Prostate gland (tissue), 2 donors: ENCODE data around the gene WDR12. TPM values are rescaled to one million over a fixed set of nuclear protein-coding genes. Genes with fewer than 3 reads are reported as not detected.

Experiments used
- DNase-seq: peaks from one replicate; pipeline ENCODE4 v3.0.0-alpha.2; 2019; ENCODE audit warnings: low spot score
- H3K27ac ChIP-seq, 2 donors: fragments of 200-600 bp; sonication (generic); 2 replicates each; pipeline ENCODE4 v1.5.1; 2017 to 2019
- H3K27me3 ChIP-seq: fragments of 200-600 bp; sonication (generic); replicated peaks from 2 replicates; pipeline ENCODE4 v1.5.1; 2019; ENCODE audit not compliant: insufficient read depth
- H3K36me3 ChIP-seq, 2 donors: fragments of 200-600 bp; sonication (generic); 1 replicate in 1 of 2; 2 replicates in 1 of 2; pipeline versions ENCODE4 v1.5.1 to v1.8.1; 2017 to 2019
- H3K4me1 ChIP-seq: fragments of 200-600 bp; sonication (generic); replicated peaks from 2 replicates; pipeline ENCODE4 v1.5.1; 2019
- H3K4me3 ChIP-seq, 2 donors: fragments of 200-600 bp; sonication (generic); 2 replicates each; pipeline ENCODE4 v1.5.1; 2017 to 2019
- H3K9me3 ChIP-seq: fragments of 200-600 bp; sonication (generic); 2 replicates; pipeline ENCODE4 v1.5.1; 2017
- POLR2A ChIP-seq: fragments of 450-650 bp; IDR thresholded peaks from one replicate; pipeline ENCODE4 v1.6.1; 2016; ENCODE audit warnings: antibody characterized with exemption, mild to moderate bottlenecking
- POLR2AphosphoS5 ChIP-seq: sonication (generic); formaldehyde crosslinking; IDR thresholded peaks from one replicate; pipeline ENCODE4 v1.6.1; 2017; ENCODE audit warnings: antibody characterized with exemption
- WGBS: methylation state at CpG from one replicate; pipeline ENCODE4 v1.1.5; 2018; 5-methylcytosine and 5-hydroxymethylcytosine counted together
- intact Hi-C: fragments of 100-400 bp; cut with DNase I; formaldehyde crosslinking; loops from one replicate; pipeline ENCODE4 v1.14.2; 2022
- total RNA-seq, 2 donors: library from RNA; depleted of rRNA; stranded (reverse); fragments of >200 nt; gene quantifications; one replicate each; pipeline ENCODE4 v1.1.0, GENCODE V29; 2016
- TF ChIP-seq, protein P1 (sequence below), 4 experiments: fragments of 200-600 bp in 2 of 4; fragments of 450-650 bp in 2 of 4; sonication (generic) in 2 of 4; IDR thresholded peaks; 1 replicate in 3 of 4; 2 replicates in 1 of 4; pipeline ENCODE4 v1.5.1; 2016 to 2019; ENCODE audit warnings: antibody characterized with exemption in 4 of 4, mild to moderate bottlenecking in 2 of 4, moderate library complexity in 2 of 4

The WDR12 gene
- total RNA-seq, 2 donors from 2014 or later = 8.9 to 10.5 TPM

DNA sequence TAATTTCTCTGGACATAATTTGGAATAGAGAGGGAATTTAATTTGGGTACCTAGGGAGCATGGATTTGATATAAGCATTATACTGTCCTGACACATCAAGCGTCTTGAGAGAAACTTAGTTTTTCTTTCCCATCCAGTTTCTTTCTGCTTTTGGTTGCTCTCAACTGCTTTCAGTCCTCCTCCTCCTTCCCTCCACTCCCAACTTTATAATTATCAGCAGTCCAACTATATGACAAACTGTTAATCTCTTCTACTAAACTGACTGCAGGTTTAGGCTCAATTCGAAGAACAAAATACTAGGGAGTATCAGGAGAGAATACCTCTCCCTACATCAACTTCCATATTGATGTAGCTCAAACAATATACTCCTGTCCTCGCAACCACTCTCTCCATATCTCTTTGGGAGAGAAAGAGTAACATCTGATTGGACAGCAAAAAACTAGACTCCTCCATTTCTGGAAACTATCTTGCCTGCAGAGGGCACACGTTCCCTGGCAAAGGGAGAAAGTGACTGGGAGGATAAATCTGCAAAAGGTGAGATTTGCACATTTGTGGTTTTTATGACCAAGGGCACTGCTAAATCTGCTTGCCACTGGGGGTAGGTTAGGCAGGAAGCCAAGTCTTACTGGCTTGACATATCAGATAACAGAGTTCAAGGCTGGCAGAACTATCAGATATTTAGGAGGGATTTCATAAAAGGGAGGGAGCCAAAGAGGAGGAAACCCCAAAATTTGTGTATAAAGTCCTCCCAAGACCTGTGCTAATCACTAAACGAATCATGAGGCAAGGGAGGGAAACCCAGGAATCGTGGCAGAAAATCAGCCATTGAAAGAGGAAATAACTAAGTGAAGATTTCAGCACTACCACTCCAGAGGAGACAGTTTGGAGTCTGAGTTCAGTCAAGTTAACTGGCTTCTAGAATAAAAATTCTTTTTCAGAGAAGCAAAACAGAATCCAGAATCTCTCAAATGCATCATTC lies 79.9 kb downstream of the WDR12 start:
- intact Hi-C loops = no loop called here
- peak; percentile 12 for DNase-seq
- Histone ChIP-seq H3K4me3 (no peak overlapping the region), H3K9me3 (no peaks in the 10 kb centered on the region), H3K4me1 (no peaks in the 10 kb centered on the region), H3K27ac (no peak overlapping the region), H3K36me3 (no peaks in the 10 kb centered on the region), H3K27me3 (no peaks in the 10 kb centered on the region)
- TF ChIP-seq, protein P1, sequence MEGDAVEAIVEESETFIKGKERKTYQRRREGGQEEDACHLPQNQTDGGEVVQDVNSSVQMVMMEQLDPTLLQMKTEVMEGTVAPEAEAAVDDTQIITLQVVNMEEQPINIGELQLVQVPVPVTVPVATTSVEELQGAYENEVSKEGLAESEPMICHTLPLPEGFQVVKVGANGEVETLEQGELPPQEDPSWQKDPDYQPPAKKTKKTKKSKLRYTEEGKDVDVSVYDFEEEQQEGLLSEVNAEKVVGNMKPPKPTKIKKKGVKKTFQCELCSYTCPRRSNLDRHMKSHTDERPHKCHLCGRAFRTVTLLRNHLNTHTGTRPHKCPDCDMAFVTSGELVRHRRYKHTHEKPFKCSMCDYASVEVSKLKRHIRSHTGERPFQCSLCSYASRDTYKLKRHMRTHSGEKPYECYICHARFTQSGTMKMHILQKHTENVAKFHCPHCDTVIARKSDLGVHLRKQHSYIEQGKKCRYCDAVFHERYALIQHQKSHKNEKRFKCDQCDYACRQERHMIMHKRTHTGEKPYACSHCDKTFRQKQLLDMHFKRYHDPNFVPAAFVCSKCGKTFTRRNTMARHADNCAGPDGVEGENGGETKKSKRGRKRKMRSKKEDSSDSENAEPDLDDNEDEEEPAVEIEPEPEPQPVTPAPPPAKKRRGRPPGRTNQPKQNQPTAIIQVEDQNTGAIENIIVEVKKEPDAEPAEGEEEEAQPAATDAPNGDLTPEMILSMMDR (IDR thresholded peaks at IDR 0.05) = peak in 1 of 4 experiments; percentile 29
- TF ChIP-seq POLR2AphosphoS5 (peak; percentile 26), POLR2A (no peak)
- 35% methylated on average over 6 of the region's 6 CpGs for WGBS

- no peaks in the 10 kb centered on the region for H3K9me3 ChIP-seq
- TF ChIP-seq, protein P1 (IDR thresholded peaks at IDR 0.05) = no peak
- TF ChIP-seq POLR2AphosphoS5 (no peak), POLR2A (no peak)
- no peaks in the 10 kb centered on the region for H3K36me3 ChIP-seq
- H3K4me3 ChIP-seq = no peak overlapping the region
- WGBS = 96% methylated on average over 1 of the region's 1 CpG
- no peak for DNase-seq
- no peak overlapping the region for H3K27ac ChIP-seq
- H3K4me1 ChIP-seq = no peaks in the 10 kb centered on the region
- H3K27me3 ChIP-seq = no peaks in the 10 kb centered on the region
- intact Hi-C loops = no loop called here
These were observed 86.6 kb downstream of the WDR12 start for GRCh38 chr2:202824901-202825300.

Other genes with a start within 250 kb of the WDR12 start
- gene ICA1L, start 39.9 kb downstream of the WDR12 start, total RNA-seq = 10 to 100 TPM in 1 of 2 donors, 1 to 10 TPM in 1; 8.9 to 15.8 TPM
- 10 to 100 TPM; 14.3 to 15.8 TPM for gene CARF, start 602 bp upstream of the WDR12 start, total RNA-seq
- gene NBEAL1, start 103.2 kb upstream of the WDR12 start, total RNA-seq = 10 to 100 TPM; 21.2 to 47.1 TPM